ENCODE data around the gene BAIAP2.

GRCh38 chr17:81039854-81040758, 5.2 kb downstream of the BAIAP2 start:
- TF ChIP-seq, protein P1, sequence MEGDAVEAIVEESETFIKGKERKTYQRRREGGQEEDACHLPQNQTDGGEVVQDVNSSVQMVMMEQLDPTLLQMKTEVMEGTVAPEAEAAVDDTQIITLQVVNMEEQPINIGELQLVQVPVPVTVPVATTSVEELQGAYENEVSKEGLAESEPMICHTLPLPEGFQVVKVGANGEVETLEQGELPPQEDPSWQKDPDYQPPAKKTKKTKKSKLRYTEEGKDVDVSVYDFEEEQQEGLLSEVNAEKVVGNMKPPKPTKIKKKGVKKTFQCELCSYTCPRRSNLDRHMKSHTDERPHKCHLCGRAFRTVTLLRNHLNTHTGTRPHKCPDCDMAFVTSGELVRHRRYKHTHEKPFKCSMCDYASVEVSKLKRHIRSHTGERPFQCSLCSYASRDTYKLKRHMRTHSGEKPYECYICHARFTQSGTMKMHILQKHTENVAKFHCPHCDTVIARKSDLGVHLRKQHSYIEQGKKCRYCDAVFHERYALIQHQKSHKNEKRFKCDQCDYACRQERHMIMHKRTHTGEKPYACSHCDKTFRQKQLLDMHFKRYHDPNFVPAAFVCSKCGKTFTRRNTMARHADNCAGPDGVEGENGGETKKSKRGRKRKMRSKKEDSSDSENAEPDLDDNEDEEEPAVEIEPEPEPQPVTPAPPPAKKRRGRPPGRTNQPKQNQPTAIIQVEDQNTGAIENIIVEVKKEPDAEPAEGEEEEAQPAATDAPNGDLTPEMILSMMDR (IDR thresholded peaks at IDR 0.05): no peak
- no peak for TF ChIP-seq POLR2A (IDR thresholded peaks at IDR 0.05)
